Measurements from ENCODE around the gene ANKRD11. TPM values are rescaled to one million over a fixed set of nuclear protein-coding genes. Genes with fewer than 3 reads are reported as not detected.

The ANKRD11 gene
- total RNA-seq, 1 experiment from 2014 or later, result 297 TPM

- CTCF ChIA-PET, result interaction anchor here (1.0 kb wide), 1 partner anchor 15 kb away, joined by 5 read pairs; no protein-coding TSS in a partner anchor
- Histone ChIP-seq H3K9me3 (no peaks in the 10 kb centered on the region), H3K36me3 (ENCODE audit: control insufficient read depth, insufficient read depth, low read length) (no peaks in the 10 kb centered on the region), H3K27me3 (replicated peaks; ENCODE audit: control insufficient read depth, insufficient read depth, low read length) (no peaks in the 10 kb centered on the region), H3K4me3 (ENCODE audit: low read depth, low read length) (no peak overlapping the region), H3K4me1 (peaks cover 37% of the 10 kb centered on the region)
- no peak overlapping the region for H3K4me3 Mint-ChIP-seq (ENCODE audit: unreplicated experiment)
- POLR2A ChIA-PET, result no interaction called here
- H3K4me1 Mint-ChIP-seq (ENCODE audit: low read depth, unreplicated experiment), result peaks cover 30% of the 10 kb centered on the region
- peaks cover 93% of the 10 kb centered on the region for H3K36me3 Mint-ChIP-seq (ENCODE audit: insufficient read depth, unreplicated experiment)
- no peaks in the 10 kb centered on the region for H3K27me3 Mint-ChIP-seq (ENCODE audit: insufficient read depth, unreplicated experiment)
- H3K27ac Mint-ChIP-seq (ENCODE audit: unreplicated experiment), result no peak overlapping the region
- TF ChIP-seq CTCF (IDR thresholded peaks at IDR 0.05; ENCODE audit: insufficient read depth in 1 of 2, low read depth in 1 of 2, low read length in 1 of 2, severe bottlenecking in 1 of 2, unreplicated experiment in 1 of 2), result no peak
- intact Hi-C loops (cut with micrococcal nuclease; ENCODE audit: unreplicated experiment), result no loop called here
- no peaks in the 10 kb centered on the region for H3K9me3 Mint-ChIP-seq (ENCODE audit: unreplicated experiment)
- no peak for DNase-seq
- BruUV-seq (replicated peaks), result no TSS peak
Observed at GRCh38 chr16:89420204-89420603, 70.2 kb downstream of the ANKRD11 start.

DNA sequence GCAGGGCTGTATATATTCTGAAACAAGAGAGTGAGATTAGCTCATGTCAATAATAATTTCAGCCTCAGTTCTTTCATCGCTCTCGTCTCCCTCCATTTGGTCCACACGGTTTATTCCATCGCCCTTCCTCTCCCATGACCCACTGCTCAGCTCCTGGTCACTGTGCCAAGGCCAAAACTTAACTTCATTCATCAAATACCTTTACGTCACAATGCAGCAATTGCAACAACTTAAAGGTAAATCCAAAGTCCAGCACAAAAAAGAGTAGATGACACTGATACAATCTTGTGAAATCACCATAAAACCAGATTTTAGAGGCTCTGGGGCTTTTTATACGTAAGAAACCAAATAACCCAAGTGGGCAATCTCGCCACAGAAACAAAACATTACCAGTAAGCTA lies 72.0 kb downstream of the ANKRD11 start:
- intact Hi-C loops (cut with micrococcal nuclease; ENCODE audit: unreplicated experiment), result no loop called here
- POLR2A ChIA-PET, result interaction anchor here (0.6 to 1.2 kb wide), 3 partner anchors 56 to 184 kb away, joined by 3 read pairs; no protein-coding TSS in a partner anchor
- peaks cover 88% of the 10 kb centered on the region for H3K36me3 Mint-ChIP-seq (ENCODE audit: insufficient read depth, unreplicated experiment)

GRCh38 chr16:89417352-89417751 lies 73.0 kb downstream of the ANKRD11 start:
- CTCF ChIA-PET, result no interaction called here
- H3K4me1 Mint-ChIP-seq (ENCODE audit: low read depth, unreplicated experiment), result peaks cover 36% of the 10 kb centered on the region
- no peaks in the 10 kb centered on the region for H3K27me3 ChIP-seq (replicated peaks; ENCODE audit: control insufficient read depth, insufficient read depth, low read length)
- H3K27me3 Mint-ChIP-seq (ENCODE audit: insufficient read depth, unreplicated experiment), result no peaks in the 10 kb centered on the region
- H3K27ac Mint-ChIP-seq (ENCODE audit: unreplicated experiment), result no peak overlapping the region
- BruUV-seq (replicated peaks), result no TSS peak
- H3K36me3 Mint-ChIP-seq (ENCODE audit: insufficient read depth, unreplicated experiment), result peaks cover 87% of the 10 kb centered on the region
- no peak for DNase-seq
- no peak for TF ChIP-seq CTCF (IDR thresholded peaks at IDR 0.05; ENCODE audit: insufficient read depth in 1 of 2, low read depth in 1 of 2, low read length in 1 of 2, severe bottlenecking in 1 of 2, unreplicated experiment in 1 of 2)
- H3K4me3 Mint-ChIP-seq (ENCODE audit: unreplicated experiment), result no peak overlapping the region
- no peaks in the 10 kb centered on the region for H3K9me3 ChIP-seq
- H3K4me1 ChIP-seq, result peaks cover 46% of the 10 kb centered on the region
- H3K4me3 ChIP-seq (ENCODE audit: low read depth, low read length), result no peak overlapping the region
- POLR2A ChIA-PET, result no interaction called here
- no peaks in the 10 kb centered on the region for H3K36me3 ChIP-seq (ENCODE audit: control insufficient read depth, insufficient read depth, low read length)
- intact Hi-C loops (cut with micrococcal nuclease; ENCODE audit: unreplicated experiment), result no loop called here
- H3K9me3 Mint-ChIP-seq (ENCODE audit: unreplicated experiment), result no peaks in the 10 kb centered on the region

More for the DNA sequence above, 72.0 kb downstream of the ANKRD11 start:
- H3K4me1 ChIP-seq, result peaks cover 39% of the 10 kb centered on the region
- no peak overlapping the region for H3K27ac Mint-ChIP-seq (ENCODE audit: unreplicated experiment)
- H3K9me3 ChIP-seq, result no peaks in the 10 kb centered on the region
- DNase-seq, result peak in 1 of 2 experiments; percentile 15
- peaks cover 36% of the 10 kb centered on the region for H3K4me1 Mint-ChIP-seq (ENCODE audit: low read depth, unreplicated experiment)
- no peak overlapping the region for H3K4me3 Mint-ChIP-seq (ENCODE audit: unreplicated experiment)
- H3K27me3 Mint-ChIP-seq (ENCODE audit: insufficient read depth, unreplicated experiment), result no peaks in the 10 kb centered on the region
- CTCF ChIA-PET, result interaction anchor here (0.5 kb wide), 1 partner anchor 53 kb away, joined by 7 read pairs; no protein-coding TSS in a partner anchor
- H3K4me3 ChIP-seq (ENCODE audit: low read depth, low read length), result no peak overlapping the region
- no peaks in the 10 kb centered on the region for H3K27me3 ChIP-seq (replicated peaks; ENCODE audit: control insufficient read depth, insufficient read depth, low read length)
- no peaks in the 10 kb centered on the region for H3K36me3 ChIP-seq (ENCODE audit: control insufficient read depth, insufficient read depth, low read length)
- TF ChIP-seq CTCF (IDR thresholded peaks at IDR 0.05; ENCODE audit: insufficient read depth in 1 of 2, low read depth in 1 of 2, low read length in 1 of 2, severe bottlenecking in 1 of 2, unreplicated experiment in 1 of 2), result no peak
- no peaks in the 10 kb centered on the region for H3K9me3 Mint-ChIP-seq (ENCODE audit: unreplicated experiment)
- no TSS peak for BruUV-seq (replicated peaks)

All from Caco-2 (cell line).